ENCODE measurements around the gene ZNF106. TPM values are rescaled to one million over a fixed set of nuclear protein-coding genes. Genes with fewer than 3 reads are reported as not detected.
A peak's percentile ranks its signal among the peaks of the same experiment; 100 is the strongest.

ZNF106 gene
- total RNA-seq, 1 donor from 2014 or later: 56.3 TPM

- Mint-ChIP-seq H3K9me3 (ENCODE audit: unreplicated experiment) (no peaks in the 10 kb centered on the region), H3K36me3 (ENCODE audit: low read depth, unreplicated experiment) (peaks cover 5% of the 10 kb centered on the region), H3K27me3 (ENCODE audit: unreplicated experiment) (no peaks in the 10 kb centered on the region), H3K4me1 (ENCODE audit: unreplicated experiment) (peaks cover 37% of the 10 kb centered on the region), H3K27ac (ENCODE audit: unreplicated experiment) (peak overlapping the region; percentile 67), H3K4me3 (ENCODE audit: unreplicated experiment) (no peak overlapping the region)
- TF ChIP-seq CTCF (IDR thresholded peaks at IDR 0.05; ENCODE audit: unreplicated experiment): no peak
- DNase-seq (ENCODE audit: low spot score): no peak
Measured at GRCh38 chr15:42502477-42502876, 11.5 kb upstream of the ZNF106 start.

- Mint-ChIP-seq H3K27me3 (ENCODE audit: unreplicated experiment) (peaks cover 6% of the 10 kb centered on the region), H3K27ac (ENCODE audit: unreplicated experiment) (peak overlapping the region; percentile 99), H3K4me1 (ENCODE audit: unreplicated experiment) (peaks cover 56% of the 10 kb centered on the region), H3K9me3 (ENCODE audit: unreplicated experiment) (no peaks in the 10 kb centered on the region), H3K4me3 (ENCODE audit: unreplicated experiment) (peak overlapping the region; percentile 12), H3K36me3 (ENCODE audit: low read depth, unreplicated experiment) (peaks cover 9% of the 10 kb centered on the region)
- TF ChIP-seq CTCF (IDR thresholded peaks at IDR 0.05; ENCODE audit: unreplicated experiment): no peak
- no peak for DNase-seq (ENCODE audit: low spot score)
Measured at GRCh38 chr15:42499858-42500609, 9.1 kb upstream of the ZNF106 start.

GRCh38 chr15:42498212-42499068, 7.5 kb upstream of the ZNF106 start:
- peaks cover 9% of the 10 kb centered on the region for H3K36me3 Mint-ChIP-seq (ENCODE audit: low read depth, unreplicated experiment)
- H3K27ac Mint-ChIP-seq (ENCODE audit: unreplicated experiment): peak overlapping the region; percentile 57
- TF ChIP-seq CTCF (IDR thresholded peaks at IDR 0.05; ENCODE audit: unreplicated experiment): no peak
- H3K27me3 Mint-ChIP-seq (ENCODE audit: unreplicated experiment): peaks cover 10% of the 10 kb centered on the region
- DNase-seq (ENCODE audit: low spot score): no peak
- peaks cover 66% of the 10 kb centered on the region for H3K4me1 Mint-ChIP-seq (ENCODE audit: unreplicated experiment)
- peak overlapping the region; percentile 67 for H3K4me3 Mint-ChIP-seq (ENCODE audit: unreplicated experiment)
- H3K9me3 Mint-ChIP-seq (ENCODE audit: unreplicated experiment): no peaks in the 10 kb centered on the region

- peak; percentile 89 for DNase-seq (ENCODE audit: low spot score)
- Mint-ChIP-seq H3K27me3 (ENCODE audit: unreplicated experiment) (peaks cover 10% of the 10 kb centered on the region), H3K27ac (ENCODE audit: unreplicated experiment) (peak within 1 kb of the TSS; percentile 96), H3K36me3 (ENCODE audit: low read depth, unreplicated experiment) (peaks cover 9% of the 10 kb centered on the region), H3K4me3 (ENCODE audit: unreplicated experiment) (peak within 1 kb of the TSS; percentile 99), H3K9me3 (ENCODE audit: unreplicated experiment) (no peaks in the 10 kb centered on the region), H3K4me1 (ENCODE audit: unreplicated experiment) (peaks cover 68% of the 10 kb centered on the region)
- no peak for TF ChIP-seq CTCF (IDR thresholded peaks at IDR 0.05; ENCODE audit: unreplicated experiment)
Measured at GRCh38 chr15:42495361-42496212, 4.6 kb upstream of the ZNF106 start, which contains the start of gene SNAP23. Gene SNAP23, plus strand, starts transcription at chr15:42495634. Its CDS starts 16,213 bp downstream, at chr15:42511847.
